ENCODE data around the gene CNP.

DNA sequence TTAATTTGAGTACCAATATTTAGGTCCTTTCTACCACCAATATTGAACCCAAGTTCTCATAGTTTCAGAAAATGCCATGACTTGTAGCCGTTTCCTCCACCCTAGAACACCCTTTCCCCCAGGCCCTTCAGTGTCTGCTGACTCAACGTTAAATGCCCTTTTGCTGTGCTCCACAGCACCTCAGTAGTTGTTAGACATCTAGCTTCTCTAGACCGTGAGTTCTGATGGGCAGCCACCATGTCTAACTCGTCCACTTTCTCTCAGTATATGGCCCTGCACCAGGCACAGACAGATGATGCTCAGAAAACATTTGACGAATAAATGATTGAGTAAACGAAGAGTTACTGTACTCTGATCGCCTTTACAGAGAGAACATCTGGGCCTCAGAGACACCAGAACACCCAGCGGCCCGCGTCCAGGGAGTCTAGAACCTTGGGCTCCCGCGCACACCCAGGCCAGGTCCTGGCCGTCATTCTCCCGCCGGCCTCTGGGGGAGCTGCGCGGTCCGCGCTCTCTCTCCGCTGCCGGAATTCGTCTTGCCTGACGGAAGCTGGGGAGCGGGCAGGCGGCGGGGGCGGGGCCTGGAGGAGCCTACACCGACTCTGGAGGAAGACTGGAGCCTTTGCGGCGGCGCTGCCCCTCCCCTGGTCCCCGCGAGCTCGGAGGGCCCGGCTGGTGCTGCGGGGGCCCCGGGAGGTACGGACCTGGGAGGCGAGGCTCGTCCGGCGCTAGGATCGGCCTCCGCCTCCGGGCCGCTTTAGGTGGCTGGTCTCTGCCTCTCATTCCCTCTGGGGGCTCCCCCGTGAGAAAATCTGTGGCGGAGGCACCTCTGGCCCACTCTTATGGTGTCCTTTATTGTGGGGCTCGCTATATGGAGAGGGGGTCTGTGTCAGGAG, 53.2 kb downstream of the CNP start, which contains the start of gene NKIRAS2:
- TF ChIP-seq SIX5 (IDR thresholded peaks at IDR 0.05; ENCODE audit: low read depth, low read length) (no peak), SP4 (IDR thresholded peaks at IDR 0.05; ENCODE audit: low read length) (no peak), JUND (IDR thresholded peaks at IDR 0.05; ENCODE audit: low read length) (0 out of 2 replicates have a peak, but pooled peaks have one; percentile 45), RBBP5 (IDR thresholded peaks at IDR 0.05; ENCODE audit: borderline replicate concordance, low read depth, low read length) (no peak)
- TF ChIP-seq, protein P1, sequence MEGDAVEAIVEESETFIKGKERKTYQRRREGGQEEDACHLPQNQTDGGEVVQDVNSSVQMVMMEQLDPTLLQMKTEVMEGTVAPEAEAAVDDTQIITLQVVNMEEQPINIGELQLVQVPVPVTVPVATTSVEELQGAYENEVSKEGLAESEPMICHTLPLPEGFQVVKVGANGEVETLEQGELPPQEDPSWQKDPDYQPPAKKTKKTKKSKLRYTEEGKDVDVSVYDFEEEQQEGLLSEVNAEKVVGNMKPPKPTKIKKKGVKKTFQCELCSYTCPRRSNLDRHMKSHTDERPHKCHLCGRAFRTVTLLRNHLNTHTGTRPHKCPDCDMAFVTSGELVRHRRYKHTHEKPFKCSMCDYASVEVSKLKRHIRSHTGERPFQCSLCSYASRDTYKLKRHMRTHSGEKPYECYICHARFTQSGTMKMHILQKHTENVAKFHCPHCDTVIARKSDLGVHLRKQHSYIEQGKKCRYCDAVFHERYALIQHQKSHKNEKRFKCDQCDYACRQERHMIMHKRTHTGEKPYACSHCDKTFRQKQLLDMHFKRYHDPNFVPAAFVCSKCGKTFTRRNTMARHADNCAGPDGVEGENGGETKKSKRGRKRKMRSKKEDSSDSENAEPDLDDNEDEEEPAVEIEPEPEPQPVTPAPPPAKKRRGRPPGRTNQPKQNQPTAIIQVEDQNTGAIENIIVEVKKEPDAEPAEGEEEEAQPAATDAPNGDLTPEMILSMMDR (IDR thresholded peaks at IDR 0.05; ENCODE audit: control extremely low read depth in 1 of 3, insufficient read depth in 1 of 3, low read depth in 1 of 3, low read length in 3 of 3) = peak; percentile 77 to 85 (median 81)

All from H1 (cell line).